Kidney (tissue), 14 donors: ENCODE data around the gene SYVN1. TPM values are rescaled to one million over a fixed set of nuclear protein-coding genes. Genes with fewer than 3 reads are reported as not detected.
A peak's percentile ranks its signal among the peaks of the same experiment; 100 is the strongest.

ENCODE experiments used
- DNase-seq, 5 donors: peaks; one replicate each; pipeline ENCODE4 v3.0.0-alpha.2; 2013 to 2020
- FAIRE-seq: peaks from 2 replicates; lab custom pipeline; 2012; peaks lifted over from hg19 to GRCh38; lab: Jason Lieb, UNC
- H3K27ac ChIP-seq, 2 donors: one replicate each; pipeline ENCODE4 v1.7.0; 2013; ENCODE audit warnings: low read depth in 2 of 2, low read length in 2 of 2, inconsistent platforms in 1 of 2
- H3K27me3 ChIP-seq: one replicate; pipeline ENCODE4 v1.7.1; 2013; ENCODE audit warnings: low read length, inconsistent platforms; ENCODE audit not compliant: control insufficient read depth, insufficient read depth
- H3K36me3 ChIP-seq, 3 donors: one replicate each; pipeline versions ENCODE4 v1.7.0 to v1.7.1; 2013; ENCODE audit warnings: low read length in 3 of 3, control low read depth in 1 of 3, inconsistent platforms in 1 of 3; ENCODE audit not compliant: insufficient read depth in 3 of 3, control insufficient read depth in 2 of 3
- H3K4me1 ChIP-seq, 3 donors: one replicate each; pipeline versions ENCODE4 v1.7.0 to v1.7.1; 2013; ENCODE audit warnings: low read length in 3 of 3, inconsistent platforms in 1 of 3, low read depth in 1 of 3; ENCODE audit not compliant: control insufficient read depth in 2 of 3, insufficient read depth in 2 of 3
- H3K4me3 ChIP-seq, 3 donors: one replicate each; pipeline versions ENCODE4 v1.7.0 to v1.8.1; 2013; ENCODE audit warnings: low read length in 3 of 3, control low read depth in 1 of 3, inconsistent platforms in 1 of 3
- H3K9ac ChIP-seq, 3 donors: one replicate each; pipeline versions ENCODE4 v1.7.0 to v1.7.1; 2013; ENCODE audit warnings: low read length in 3 of 3, control low read depth in 1 of 3, inconsistent platforms in 1 of 3
- H3K9me3 ChIP-seq, 3 donors: one replicate each; pipeline versions ENCODE4 v1.7.0 to v1.7.1; 2013; ENCODE audit warnings: low read length in 3 of 3, control low read depth in 1 of 3, inconsistent platforms in 1 of 3; ENCODE audit not compliant: control insufficient read depth in 2 of 3, insufficient read depth in 1 of 3
- intact Hi-C: fragments of 100-400 bp; cut with DNase I; formaldehyde crosslinking; loops from one replicate; pipeline ENCODE4 v1.11.1; 2022
- polyA plus RNA-seq: library from polyadenylated mRNA; stranded (reverse); fragments of 350-450 nt; fragmentation: Illumina TruSeq; extraction: RNeasy Lipid Tissue Mini Kit (QIAGEN cat#74804); gene quantifications from one replicate; pipeline ENCODE4 v1.2.3, GENCODE V29; 2014; ENCODE audit warnings: low read depth, low replicate concordance; ENCODE audit not compliant: insufficient read depth
- total RNA-seq: library from RNA; stranded (reverse); fragmentation: NEBNext Ultra II Directional; extraction: Animal tissue kit (Norgen Biotek cat#: 25700); gene quantifications from one replicate; pipeline ENCODE4 v1.2.1, GENCODE V29; 2021
- TF ChIP-seq, protein P1 (sequence below): IDR thresholded peaks from 3 replicates; pipeline ENCODE4 v1.5.1; 2012; ENCODE audit warnings: mild to moderate bottlenecking, moderate library complexity, borderline replicate concordance; ENCODE audit not compliant: insufficient read depth; ENCODE audit errors: extremely low read depth
- donor health status: control.
- donor health status: control.
- donor health status: control.
- donor health status: control.
- donor health status: control.
- donor health status: DM: yes; HTN: yes; CAD: no.
- donor health status: Normal renal cell carcinoma (clear cell type).

SYVN1 gene
- total and polyA plus RNA-seq, 2 donors from 2014 or later: 21.2 to 69.8 TPM

DNA sequence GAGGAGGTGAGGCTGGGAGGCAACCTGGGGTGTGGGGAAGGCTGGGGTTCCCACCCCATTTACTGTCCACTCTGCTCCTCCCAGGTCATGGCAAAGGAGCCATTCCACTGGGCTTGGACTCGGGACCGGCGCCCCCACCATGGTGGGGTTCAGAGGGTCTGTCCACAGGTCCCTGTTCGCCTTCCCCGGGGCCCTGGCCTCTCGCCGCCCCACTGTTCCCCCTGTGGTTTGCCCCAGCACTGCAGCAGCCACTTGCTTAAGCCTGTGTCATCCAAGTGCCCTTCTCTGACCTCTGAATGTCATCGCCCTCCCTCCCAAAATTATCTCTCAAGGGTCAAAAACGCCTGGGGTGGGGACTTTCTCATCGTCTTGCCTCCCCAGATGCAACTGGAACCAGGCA, 38.3 kb upstream of the SYVN1 start:
- FAIRE-seq (no peak), DNase-seq (peak in 1 of 5 donors; percentile 42)
- no peak overlapping the region for H3K9ac ChIP-seq

GRCh38 chr11:65170058-65170534, 35.8 kb upstream of the SYVN1 start, which contains the start of gene SPDYC:
Gene SPDYC (plus strand): TSS chr11:65170233. CDS start chr11:65171358, 1,125 bp downstream.
- TF ChIP-seq, protein P1, sequence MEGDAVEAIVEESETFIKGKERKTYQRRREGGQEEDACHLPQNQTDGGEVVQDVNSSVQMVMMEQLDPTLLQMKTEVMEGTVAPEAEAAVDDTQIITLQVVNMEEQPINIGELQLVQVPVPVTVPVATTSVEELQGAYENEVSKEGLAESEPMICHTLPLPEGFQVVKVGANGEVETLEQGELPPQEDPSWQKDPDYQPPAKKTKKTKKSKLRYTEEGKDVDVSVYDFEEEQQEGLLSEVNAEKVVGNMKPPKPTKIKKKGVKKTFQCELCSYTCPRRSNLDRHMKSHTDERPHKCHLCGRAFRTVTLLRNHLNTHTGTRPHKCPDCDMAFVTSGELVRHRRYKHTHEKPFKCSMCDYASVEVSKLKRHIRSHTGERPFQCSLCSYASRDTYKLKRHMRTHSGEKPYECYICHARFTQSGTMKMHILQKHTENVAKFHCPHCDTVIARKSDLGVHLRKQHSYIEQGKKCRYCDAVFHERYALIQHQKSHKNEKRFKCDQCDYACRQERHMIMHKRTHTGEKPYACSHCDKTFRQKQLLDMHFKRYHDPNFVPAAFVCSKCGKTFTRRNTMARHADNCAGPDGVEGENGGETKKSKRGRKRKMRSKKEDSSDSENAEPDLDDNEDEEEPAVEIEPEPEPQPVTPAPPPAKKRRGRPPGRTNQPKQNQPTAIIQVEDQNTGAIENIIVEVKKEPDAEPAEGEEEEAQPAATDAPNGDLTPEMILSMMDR: no peak
- Histone ChIP-seq H3K4me1 (peaks cover 0 to 2% (median 0%) of the 10 kb centered on the region in 3 donors), H3K27ac (no peak within 1 kb of the TSS), H3K9ac (no peak within 1 kb of the TSS), H3K9me3 (no peaks in the 10 kb centered on the region), H3K4me3 (no peak within 1 kb of the TSS), H3K27me3 (no peaks in the 10 kb centered on the region), H3K36me3 (no peaks in the 10 kb centered on the region)
- intact Hi-C loops: no loop called here
- FAIRE-seq: no peak
- DNase-seq: peak in 1 of 5 donors; percentile 73

More for the DNA sequence above, 38.3 kb upstream of the SYVN1 start:
- TF ChIP-seq, protein P1: no peak
- H3K4me3 ChIP-seq: no peak overlapping the region
- H3K27me3 ChIP-seq: no peaks in the 10 kb centered on the region
- H3K36me3 ChIP-seq: no peaks in the 10 kb centered on the region
- peaks cover 0 to 2% (median 0%) of the 10 kb centered on the region in 3 donors for H3K4me1 ChIP-seq
- H3K9me3 ChIP-seq: no peaks in the 10 kb centered on the region
- intact Hi-C loops: no loop called here
- no peak overlapping the region for H3K27ac ChIP-seq

- no peak overlapping the region for H3K9ac ChIP-seq
- H3K4me1 ChIP-seq: peaks cover 0 to 2% (median 0%) of the 10 kb centered on the region in 3 donors
- H3K4me3 ChIP-seq: no peak overlapping the region
- FAIRE-seq: no peak
- no peaks in the 10 kb centered on the region for H3K9me3 ChIP-seq
- H3K27ac ChIP-seq: no peak overlapping the region
- no peaks in the 10 kb centered on the region for H3K27me3 ChIP-seq
- peak in 2 of 5 donors; percentile 20 to 45 for DNase-seq
- intact Hi-C loops: no loop called here
- TF ChIP-seq, protein P1: no peak
- no peaks in the 10 kb centered on the region for H3K36me3 ChIP-seq
These were observed 34.9 kb upstream of the SYVN1 start for GRCh38 chr11:65169164-65169641.
